OCI-LY1 (cell line): ENCODE measurements around the gene SCRN1.

Experiments
- H2AFZ ChIP-seq: fragments of 200-600 bp; sonication (generic), shearing (Covaris generic); 2 replicates; pipeline ENCODE4 v1.6.0; 2014; ENCODE audit warnings: antibody characterized with exemption, mild to moderate bottlenecking, low read length
- H3F3A ChIP-seq: fragments of 200-600 bp; sonication (generic), shearing (Covaris generic); 2 replicates; pipeline ENCODE4 v1.6.0; 2014; ENCODE audit warnings: mild to moderate bottlenecking, antibody characterized with exemption, low read length, moderate library complexity; ENCODE audit not compliant: insufficient read depth
- H3K27ac ChIP-seq: fragments of 200-600 bp; sonication (generic); 2 replicates; pipeline ENCODE4 v1.5.1; 2014; ENCODE audit warnings: low read length, mixed run types, mild to moderate bottlenecking, low read depth; ENCODE audit not compliant: poor library complexity, severe bottlenecking
- H3K27me3 ChIP-seq: fragments of 200-600 bp; sonication (generic); 2 replicates; pipeline ENCODE4 v1.6.0; 2014; ENCODE audit warnings: antibody characterized with exemption, mild to moderate bottlenecking, low read length, moderate library complexity; ENCODE audit not compliant: insufficient read depth
- H3K36me3 ChIP-seq: fragments of 200-600 bp; sonication (generic); 2 replicates; pipeline ENCODE4 v1.6.1; 2014; ENCODE audit warnings: mild to moderate bottlenecking, antibody characterized with exemption, low read length, moderate library complexity, mixed read lengths; ENCODE audit not compliant: insufficient read depth
- H3K4me1 ChIP-seq: fragments of 200-600 bp; sonication (generic); 2 replicates; pipeline ENCODE4 v1.5.1; 2014; ENCODE audit warnings: mild to moderate bottlenecking, low read length, moderate library complexity; ENCODE audit not compliant: insufficient read depth, severe bottlenecking
- H3K4me2 ChIP-seq: fragments of 200-600 bp; sonication (generic), shearing (Covaris generic); 2 replicates; pipeline ENCODE4 v1.6.1; 2014; ENCODE audit warnings: low read length
- H3K4me3 ChIP-seq: fragments of 200-600 bp; sonication (generic); 2 replicates; pipeline ENCODE4 v1.5.1; 2014; ENCODE audit warnings: low read length, low read depth, mild to moderate bottlenecking, mixed read lengths; ENCODE audit not compliant: poor library complexity, severe bottlenecking
- H3K79me2 ChIP-seq: fragments of 200-600 bp; shearing (Covaris generic); 2 replicates; pipeline ENCODE4 v1.6.1; 2016; ENCODE audit warnings: mixed run types, low read length, mixed read lengths; ENCODE audit not compliant: insufficient read depth
- H3K9ac ChIP-seq: fragments of 200-600 bp; sonication (generic), shearing (Covaris generic); 2 replicates; pipeline ENCODE4 v1.6.1; 2014; ENCODE audit warnings: mild to moderate bottlenecking, low read length, mixed read lengths
- H3K9me2 ChIP-seq: fragments of 200-600 bp; sonication (generic), shearing (Covaris generic); 2 replicates; pipeline ENCODE4 v1.6.1; 2014; ENCODE audit warnings: low read depth, mild to moderate bottlenecking, low read length, mixed read lengths
- H3K9me3 ChIP-seq: fragments of 200-600 bp; shearing (Covaris generic); 2 replicates; pipeline ENCODE4 v1.6.1; 2014; ENCODE audit warnings: low read length, mixed read lengths
- H4K20me1 ChIP-seq: fragments of 200-600 bp; sonication (generic), shearing (Covaris generic); 2 replicates; pipeline ENCODE4 v1.6.0; 2016; ENCODE audit warnings: mild to moderate bottlenecking, low read length; ENCODE audit not compliant: insufficient read depth
- EZH2 ChIP-seq: fragments of 200-600 bp; sonication (generic), shearing (Covaris generic); IDR thresholded peaks from 2 replicates; pipeline ENCODE4 v1.8.0; 2017; ENCODE audit warnings: borderline replicate concordance, mixed run types, mild to moderate bottlenecking, antibody characterized with exemption, low read length, moderate library complexity, mixed read lengths
- TF ChIP-seq, protein P1 (sequence below): fragments of 200-600 bp; sonication (generic), shearing (Covaris generic); IDR thresholded peaks from 2 replicates; pipeline ENCODE4 v1.5.1; 2017; ENCODE audit warnings: mild to moderate bottlenecking, antibody characterized with exemption, low read length, moderate library complexity, mixed read lengths

SCRN1 gene

DNA sequence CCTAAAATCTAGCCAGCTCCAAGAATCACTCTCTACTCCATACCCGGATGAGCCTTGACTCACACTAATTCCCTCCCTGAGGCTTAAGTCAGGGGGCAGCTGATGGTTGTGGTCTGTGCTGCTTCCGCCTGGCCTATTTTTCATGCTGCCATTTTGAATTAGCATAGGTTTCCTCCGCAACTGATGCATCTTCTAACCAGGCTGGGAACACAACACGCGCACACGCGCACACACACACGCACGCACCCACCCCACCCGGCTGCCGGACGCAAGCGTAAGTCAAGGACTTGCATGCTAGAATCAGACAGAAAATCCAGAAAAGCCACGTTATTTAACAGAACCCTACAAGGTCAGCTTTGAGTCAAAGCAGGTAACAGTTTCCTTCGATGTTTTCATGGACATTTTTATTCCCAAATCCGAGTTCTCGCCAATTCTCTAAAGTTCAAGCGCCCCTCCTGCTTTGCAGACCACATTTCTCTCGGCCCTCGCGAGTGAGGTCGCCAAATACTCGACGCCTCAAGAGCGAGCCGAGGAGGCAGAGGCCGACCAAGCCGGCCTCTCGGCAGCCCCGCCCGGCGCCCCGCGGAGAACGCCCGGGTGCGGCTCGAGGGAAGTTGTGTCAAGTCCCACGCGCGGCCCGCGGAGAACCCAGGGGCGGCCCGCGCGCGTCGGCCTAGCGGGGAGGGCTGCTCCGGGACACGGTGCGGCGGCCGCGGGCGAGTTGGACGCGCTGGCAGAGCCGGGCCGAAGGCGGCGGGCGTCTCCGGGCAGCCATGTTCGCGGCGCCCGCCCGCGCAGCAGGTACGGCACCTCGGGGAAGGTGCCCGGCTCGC lies 961 bp downstream of the SCRN1 start:
- Histone ChIP-seq H3K9me2 (no peaks in the 10 kb centered on the region), H3K9ac (peak overlapping the region; percentile 96), H3K4me1 (peaks cover 42% of the 10 kb centered on the region), H3K27ac (peak overlapping the region; percentile 87), H3K79me2 (peaks cover 27% of the 10 kb centered on the region), H2AFZ (peak overlapping the region; percentile 80; the same call in 1 of the 2 replicates), H3K9me3 (peaks cover 4% of the 10 kb centered on the region; the same call in 1 of the 2 replicates), H3F3A (no peaks in the 10 kb centered on the region), H3K36me3 (no peaks in the 10 kb centered on the region; the same call in 1 of the 2 replicates), H4K20me1 (no peaks in the 10 kb centered on the region), H3K4me3 (peak overlapping the region; percentile 90), H3K27me3 (no peaks in the 10 kb centered on the region), H3K4me2 (peak overlapping the region; percentile 81)
- no peak for TF ChIP-seq EZH2
- TF ChIP-seq, protein P1, sequence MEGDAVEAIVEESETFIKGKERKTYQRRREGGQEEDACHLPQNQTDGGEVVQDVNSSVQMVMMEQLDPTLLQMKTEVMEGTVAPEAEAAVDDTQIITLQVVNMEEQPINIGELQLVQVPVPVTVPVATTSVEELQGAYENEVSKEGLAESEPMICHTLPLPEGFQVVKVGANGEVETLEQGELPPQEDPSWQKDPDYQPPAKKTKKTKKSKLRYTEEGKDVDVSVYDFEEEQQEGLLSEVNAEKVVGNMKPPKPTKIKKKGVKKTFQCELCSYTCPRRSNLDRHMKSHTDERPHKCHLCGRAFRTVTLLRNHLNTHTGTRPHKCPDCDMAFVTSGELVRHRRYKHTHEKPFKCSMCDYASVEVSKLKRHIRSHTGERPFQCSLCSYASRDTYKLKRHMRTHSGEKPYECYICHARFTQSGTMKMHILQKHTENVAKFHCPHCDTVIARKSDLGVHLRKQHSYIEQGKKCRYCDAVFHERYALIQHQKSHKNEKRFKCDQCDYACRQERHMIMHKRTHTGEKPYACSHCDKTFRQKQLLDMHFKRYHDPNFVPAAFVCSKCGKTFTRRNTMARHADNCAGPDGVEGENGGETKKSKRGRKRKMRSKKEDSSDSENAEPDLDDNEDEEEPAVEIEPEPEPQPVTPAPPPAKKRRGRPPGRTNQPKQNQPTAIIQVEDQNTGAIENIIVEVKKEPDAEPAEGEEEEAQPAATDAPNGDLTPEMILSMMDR: no peak

DNA sequence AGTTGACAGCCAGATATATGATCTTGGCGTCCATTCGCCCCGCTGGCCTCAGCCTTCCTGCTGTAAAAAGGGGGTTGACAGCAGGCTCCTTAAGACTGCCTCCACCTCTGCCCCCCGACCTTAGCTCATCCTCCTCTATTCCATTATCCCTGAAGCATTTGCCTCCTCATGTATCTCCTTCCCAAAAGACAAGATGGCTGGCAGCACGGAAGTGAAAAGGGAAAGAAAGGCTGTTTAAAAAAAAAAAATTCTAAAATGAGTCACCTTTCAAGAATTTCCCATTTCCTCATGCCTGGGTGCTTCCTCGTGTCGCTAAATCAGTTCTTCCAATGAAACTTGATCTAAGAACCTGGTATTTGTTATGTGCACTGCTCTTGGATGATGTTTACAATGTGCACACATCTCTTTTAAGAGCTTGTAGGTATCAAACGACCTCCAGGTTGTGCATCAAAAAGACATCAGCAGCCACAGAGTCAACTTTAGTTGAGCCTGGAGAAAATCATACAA lies 1.7 kb downstream of the SCRN1 start:
- no peaks in the 10 kb centered on the region for H3K27me3 ChIP-seq
- H3K4me3 ChIP-seq: peak overlapping the region; percentile 90
- H3K27ac ChIP-seq: peak overlapping the region; percentile 87
- H4K20me1 ChIP-seq: no peaks in the 10 kb centered on the region
- peaks cover 4% of the 10 kb centered on the region; the same call in 1 of the 2 replicates for H3K9me3 ChIP-seq
- H3K9ac ChIP-seq: peak overlapping the region; percentile 96
- H3K9me2 ChIP-seq: no peaks in the 10 kb centered on the region
- no peaks in the 10 kb centered on the region for H3K36me3 ChIP-seq
- TF ChIP-seq, protein P1: no peak
- H3K4me1 ChIP-seq: peaks cover 42% of the 10 kb centered on the region
- H2AFZ ChIP-seq: no peak overlapping the region
- no peaks in the 10 kb centered on the region for H3F3A ChIP-seq
- H3K4me2 ChIP-seq: peak overlapping the region; percentile 81
- H3K79me2 ChIP-seq: peaks cover 31% of the 10 kb centered on the region

DNA sequence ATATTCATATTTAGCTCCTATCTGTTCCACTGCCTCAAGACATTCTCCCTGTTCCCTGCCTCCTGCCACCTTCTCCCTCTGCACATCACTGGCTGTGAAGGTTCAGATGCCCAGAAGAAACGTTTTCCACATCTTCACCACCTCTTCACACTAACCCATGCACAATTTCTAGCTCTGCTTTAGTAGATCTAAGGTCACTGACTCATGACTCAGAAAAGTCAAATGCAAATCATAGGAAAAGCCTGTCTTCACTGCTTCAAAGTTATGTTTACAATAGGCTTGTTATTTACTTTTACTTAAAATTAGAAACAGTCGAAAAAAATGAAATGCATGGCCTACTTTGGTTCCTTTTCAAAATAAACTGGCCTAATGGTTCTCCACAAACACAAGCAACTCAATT lies 2.5 kb downstream of the SCRN1 start:
- H3K9ac ChIP-seq: peak overlapping the region; percentile 96
- H3K9me2 ChIP-seq: no peaks in the 10 kb centered on the region
- TF ChIP-seq EZH2: no peak
- TF ChIP-seq, protein P1: no peak
- H3K4me3 ChIP-seq: peak overlapping the region; percentile 90
- H3K79me2 ChIP-seq: peaks cover 31% of the 10 kb centered on the region
- no peaks in the 10 kb centered on the region for H3K9me3 ChIP-seq
- H3K27ac ChIP-seq: peak overlapping the region; percentile 87
- peaks cover 42% of the 10 kb centered on the region for H3K4me1 ChIP-seq
- no peak overlapping the region for H2AFZ ChIP-seq
- no peaks in the 10 kb centered on the region for H3F3A ChIP-seq
- no peaks in the 10 kb centered on the region for H4K20me1 ChIP-seq
- no peaks in the 10 kb centered on the region for H3K27me3 ChIP-seq
- H3K4me2 ChIP-seq: peak overlapping the region; percentile 81
- no peaks in the 10 kb centered on the region for H3K36me3 ChIP-seq
